Gastroesophageal sphincter (tissue), 3 donors: ENCODE data around the gene LDLRAD4.

Experiments used
- EP300 ChIP-seq: sonication (generic); formaldehyde crosslinking; IDR thresholded peaks from one replicate; pipeline ENCODE4 v1.6.1; 2017; ENCODE audit warnings: antibody characterized with exemption, mild to moderate bottlenecking
- POLR2A ChIP-seq, 2 donors: fragments of 450-650 bp; IDR thresholded peaks; one replicate each; pipeline ENCODE4 v1.6.1; 2017; ENCODE audit warnings: antibody characterized with exemption in 2 of 2, mild to moderate bottlenecking in 2 of 2, moderate library complexity in 1 of 2
- POLR2AphosphoS5 ChIP-seq: sonication (generic); formaldehyde crosslinking; IDR thresholded peaks from one replicate; pipeline ENCODE4 v1.6.1; 2017; ENCODE audit warnings: antibody characterized with exemption
- TF ChIP-seq, protein P1 (sequence below), 4 experiments: fragments of 200-600 bp in 2 of 4; fragments of 450-650 bp in 2 of 4; sonication (generic) in 1 of 4; IDR thresholded peaks; one replicate each; pipeline ENCODE4 v1.5.1; 2017 to 2019; ENCODE audit warnings: antibody characterized with exemption in 4 of 4, mild to moderate bottlenecking in 2 of 4, moderate library complexity in 2 of 4

GRCh38 chr18:13388586-13389490, 170.3 kb downstream of the LDLRAD4 start:
- TF ChIP-seq, protein P1, sequence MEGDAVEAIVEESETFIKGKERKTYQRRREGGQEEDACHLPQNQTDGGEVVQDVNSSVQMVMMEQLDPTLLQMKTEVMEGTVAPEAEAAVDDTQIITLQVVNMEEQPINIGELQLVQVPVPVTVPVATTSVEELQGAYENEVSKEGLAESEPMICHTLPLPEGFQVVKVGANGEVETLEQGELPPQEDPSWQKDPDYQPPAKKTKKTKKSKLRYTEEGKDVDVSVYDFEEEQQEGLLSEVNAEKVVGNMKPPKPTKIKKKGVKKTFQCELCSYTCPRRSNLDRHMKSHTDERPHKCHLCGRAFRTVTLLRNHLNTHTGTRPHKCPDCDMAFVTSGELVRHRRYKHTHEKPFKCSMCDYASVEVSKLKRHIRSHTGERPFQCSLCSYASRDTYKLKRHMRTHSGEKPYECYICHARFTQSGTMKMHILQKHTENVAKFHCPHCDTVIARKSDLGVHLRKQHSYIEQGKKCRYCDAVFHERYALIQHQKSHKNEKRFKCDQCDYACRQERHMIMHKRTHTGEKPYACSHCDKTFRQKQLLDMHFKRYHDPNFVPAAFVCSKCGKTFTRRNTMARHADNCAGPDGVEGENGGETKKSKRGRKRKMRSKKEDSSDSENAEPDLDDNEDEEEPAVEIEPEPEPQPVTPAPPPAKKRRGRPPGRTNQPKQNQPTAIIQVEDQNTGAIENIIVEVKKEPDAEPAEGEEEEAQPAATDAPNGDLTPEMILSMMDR (IDR thresholded peaks at IDR 0.05), result no peak
- TF ChIP-seq POLR2AphosphoS5, result no peak
- no peak for TF ChIP-seq POLR2A (IDR thresholded peaks at IDR 0.05)
- no peak for TF ChIP-seq EP300
